A673 (cell line): ENCODE measurements around the gene TFF2. TPM values are rescaled to one million over a fixed set of nuclear protein-coding genes. Genes with fewer than 3 reads are reported as not detected.

ENCODE experiments used
- BruUV-seq: library from RNA; stranded (reverse); fragments of 400-500 nt; replicated peaks from 2 replicates; lab custom pipeline; 2021; lab: Mats Ljungman, UMichigan
- CTCF ChIA-PET: fragments of 300-600 bp; sonication (Branson Sonifier 250); formaldehyde crosslinking; loops from one replicate; lab custom pipeline; 2022; ENCODE audit warnings: antibody characterized with exemption; lab: Charles Lee
- POLR2A ChIA-PET: fragments of 300-600 bp; sonication (Branson Sonifier 250); formaldehyde crosslinking; loops from one replicate; lab custom pipeline; 2022; ENCODE audit warnings: antibody characterized with exemption; ENCODE audit not compliant: low non-redundant PET; lab: Charles Lee
- DNase-seq: peaks from one replicate; pipeline ENCODE4 v3.0.0-alpha.2; 2015; ENCODE audit warnings: low spot score
- H3K27ac ChIP-seq: fragments of 200-600 bp; sonication (generic); 2 replicates; pipeline ENCODE4 v1.5.1; 2016; ENCODE audit warnings: mixed run types, low read depth, mild to moderate bottlenecking, mixed read lengths, antibody characterized with exemption, low read length; ENCODE audit not compliant: poor library complexity, severe bottlenecking
- H3K27me3 ChIP-seq: fragments of 200-600 bp; sonication (generic); replicated peaks from 2 replicates; pipeline ENCODE4 v1.6.1; 2017; ENCODE audit warnings: mixed run types, low read depth, mild to moderate bottlenecking, mixed read lengths, antibody characterized with exemption, low read length; ENCODE audit not compliant: insufficient read depth, poor library complexity
- H3K36me3 ChIP-seq: fragments of 200-600 bp; sonication (generic); 2 replicates; pipeline ENCODE4 v1.6.1; 2016; ENCODE audit warnings: mixed run types, mild to moderate bottlenecking, mixed read lengths, antibody characterized with exemption, low read length; ENCODE audit not compliant: insufficient read depth, poor library complexity, severe bottlenecking
- H3K4me1 ChIP-seq: fragments of 200-600 bp; sonication (generic); 2 replicates; pipeline ENCODE4 v1.6.1; 2017; ENCODE audit warnings: mixed run types, mild to moderate bottlenecking, mixed read lengths, antibody characterized with exemption, low read length; ENCODE audit not compliant: insufficient read depth, poor library complexity, severe bottlenecking
- H3K4me3 ChIP-seq: fragments of 200-600 bp; sonication (generic); 2 replicates; pipeline ENCODE4 v1.5.1; 2016; ENCODE audit warnings: low read depth, mixed run types, mild to moderate bottlenecking, mixed read lengths, low read length; ENCODE audit not compliant: poor library complexity, severe bottlenecking
- H3K9me3 ChIP-seq: fragments of 200-600 bp; sonication (generic); 2 replicates; pipeline ENCODE4 v1.6.1; 2016; ENCODE audit warnings: mixed run types, low read depth, mild to moderate bottlenecking, mixed read lengths, antibody characterized with exemption, low read length; ENCODE audit not compliant: poor library complexity, severe bottlenecking
- CTCF ChIP-seq: fragments of 300-800, 200-600 bp; sonication (generic); conservative IDR thresholded peaks from 2 replicates; pipeline ENCODE4 v1.5.1; 2017; ENCODE audit warnings: low read depth, mild to moderate bottlenecking, antibody characterized with exemption, low read length, moderate library complexity, mixed read lengths
- EZH2 ChIP-seq: fragments of 200-600 bp; sonication (generic); IDR thresholded peaks from 2 replicates; pipeline ENCODE4 v1.6.1; 2017; ENCODE audit warnings: borderline replicate concordance, low read depth, mild to moderate bottlenecking, mixed read lengths, antibody characterized with exemption, low read length; ENCODE audit not compliant: poor library complexity, severe bottlenecking
- intact Hi-C: fragments of 100-400 bp; cut with micrococcal nuclease; formaldehyde crosslinking; loops from one replicate; pipeline ENCODE4 v1.10.0; 2022; ENCODE audit not compliant: unreplicated experiment
- total RNA-seq: library from RNA; stranded (reverse); gene quantifications from 2 replicates; pipeline ENCODE4 v1.2.3, GENCODE V29; 2021

Gene TFF2
- total RNA-seq, 1 experiment from 2014 or later, result not detected

GRCh38 chr21:42397746-42398394 is 47.1 kb upstream of the TFF2 start:
- no peak overlapping the region for H3K27ac ChIP-seq
- TF ChIP-seq CTCF, result no peak
- no peak for TF ChIP-seq EZH2
- H3K36me3 ChIP-seq, result no peaks in the 10 kb centered on the region
- intact Hi-C loops, result no loop called here
- BruUV-seq, result no TSS peak
- peaks cover 4% of the 10 kb centered on the region for H3K4me1 ChIP-seq
- CTCF ChIA-PET, result no interaction called here
- DNase-seq, result no peak
- POLR2A ChIA-PET, result no interaction called here
- H3K27me3 ChIP-seq, result no peaks in the 10 kb centered on the region
- no peak overlapping the region for H3K4me3 ChIP-seq
- peaks cover 5% of the 10 kb centered on the region for H3K9me3 ChIP-seq

GRCh38 chr21:42396799-42397745 is 46.3 kb upstream of the TFF2 start:
- POLR2A ChIA-PET, result no interaction called here
- peaks cover 4% of the 10 kb centered on the region for H3K4me1 ChIP-seq
- H3K4me3 ChIP-seq, result no peak overlapping the region
- DNase-seq, result peak; percentile 18
- intact Hi-C loops, result no loop called here
- no peaks in the 10 kb centered on the region for H3K36me3 ChIP-seq
- H3K9me3 ChIP-seq, result peaks cover 4% of the 10 kb centered on the region
- no peak overlapping the region for H3K27ac ChIP-seq
- TF ChIP-seq CTCF (no peak), EZH2 (no peak)
- CTCF ChIA-PET, result no interaction called here
- H3K27me3 ChIP-seq, result no peaks in the 10 kb centered on the region
- BruUV-seq, result no TSS peak

GRCh38 chr21:42395905-42396651 is 45.3 kb upstream of the TFF2 start, which contains the start of gene TMPRSS3:
Gene TMPRSS3, minus strand, starts transcription at chr21:42396052. Its CDS starts 635 bp downstream, at chr21:42395417.
- no peak within 1 kb of the TSS for H3K27ac ChIP-seq
- DNase-seq, result no peak
- intact Hi-C loops, result no loop called here
- H3K4me3 ChIP-seq, result no peak within 1 kb of the TSS
- no peak for TF ChIP-seq CTCF
- TF ChIP-seq EZH2, result no peak
- no peaks in the 10 kb centered on the region for H3K27me3 ChIP-seq
- CTCF ChIA-PET, result no interaction called here
- no peaks in the 10 kb centered on the region for H3K36me3 ChIP-seq
- BruUV-seq, result no TSS peak
- POLR2A ChIA-PET, result no interaction called here
- no peaks in the 10 kb centered on the region for H3K9me3 ChIP-seq
- H3K4me1 ChIP-seq, result peaks cover 4% of the 10 kb centered on the region
